Measurements from ENCODE around the gene RSPRY1. TPM values are rescaled to one million over a fixed set of nuclear protein-coding genes. Genes with fewer than 3 reads are reported as not detected.
"Not testable (repeated sequence)": the region's sequence is repeated elsewhere in the genome, so short reads cannot be mapped to it uniquely, and the experiment has no call there.

RSPRY1 gene
- total and polyA plus RNA-seq, 2 experiments from 2014 or later, result 39.1 to 42.7 TPM

DNA sequence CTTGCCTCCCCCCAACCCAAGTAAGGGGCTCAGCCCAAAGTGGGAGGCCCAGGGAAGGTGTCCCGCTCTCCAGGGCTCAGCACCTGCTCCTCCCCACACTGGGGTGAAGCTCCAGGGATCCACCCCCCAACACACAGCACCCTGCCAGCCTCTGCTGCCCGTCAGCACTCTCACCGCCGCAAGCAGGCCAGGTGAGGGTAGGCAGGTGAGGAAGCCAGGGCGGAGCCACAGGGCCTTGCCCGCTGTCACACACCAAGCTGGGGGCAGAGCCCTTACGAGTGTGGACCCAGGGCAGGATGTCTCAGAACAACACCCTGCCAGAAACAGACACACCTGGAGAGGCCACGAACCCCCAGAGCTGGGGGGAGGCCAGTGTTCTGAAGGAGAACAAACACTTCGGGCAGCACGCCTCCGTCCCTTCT is 78.8 kb downstream of the RSPRY1 start:
- Histone ChIP-seq H4K20me1 (ENCODE audit: insufficient read depth) (no peaks in the 10 kb centered on the region), H3K4me1 (ENCODE audit: insufficient read depth) (peaks cover 7% of the 10 kb centered on the region), H3F3A (ENCODE audit: insufficient read depth) (no peaks in the 10 kb centered on the region), H2AFZ (no peak overlapping the region), H3K27ac (no peak overlapping the region), H3K4me3 (no peak overlapping the region), H3K79me2 (ENCODE audit: insufficient read depth) (no peaks in the 10 kb centered on the region), H3K9ac (no peak overlapping the region), H3K9me3 (ENCODE audit: low read depth) (no peaks in the 10 kb centered on the region), H3K36me3 (ENCODE audit: low read depth) (no peaks in the 10 kb centered on the region), H3K9me2 (ENCODE audit: insufficient read depth) (no peaks in the 10 kb centered on the region), H3K27me3 (replicated peaks; ENCODE audit: insufficient read depth) (0 out of 2 replicates have a peak, but pooled peaks cover 3% of the 10 kb centered on the region), H3K4me2 (ENCODE audit: unreplicated experiment) (no peak overlapping the region)
- no peak for TF ChIP-seq EZH2phosphoT487 (IDR thresholded peaks at IDR 0.05; ENCODE audit: insufficient read depth, low read depth)
- no peak for TF ChIP-seq EZH2 (IDR thresholded peaks at IDR 0.05; ENCODE audit: insufficient read depth, poor library complexity, severe bottlenecking)
- 91 to 92% methylated on average over 11 of the region's 11 CpGs for WGBS, 2 experiments (ENCODE audit: low coverage in 1 of 2, low lambda C conversion rate in 2 of 2, missing lambda C conversion rate in 2 of 2)
- in situ Hi-C loops (cut with MboI), result no loop called here
- DNase-seq, result no peak

GRCh38 chr16:57265850-57266530 is 79.9 kb downstream of the RSPRY1 start:
- 25 to 29% methylated on average over 16 of the region's 16 CpGs for WGBS, 2 experiments (ENCODE audit: low coverage in 1 of 2, low lambda C conversion rate in 2 of 2, missing lambda C conversion rate in 2 of 2)
- DNase-seq, result peak; percentile 58
- in situ Hi-C loops (cut with MboI), result no loop called here
- no peak overlapping the region for H3K9ac ChIP-seq
- no peaks in the 10 kb centered on the region for H3K9me3 ChIP-seq (ENCODE audit: low read depth)
- H3K4me1 ChIP-seq (ENCODE audit: insufficient read depth), result no peaks in the 10 kb centered on the region
- no peak overlapping the region for H3K4me2 ChIP-seq (ENCODE audit: unreplicated experiment)
- no peaks in the 10 kb centered on the region for H3K9me2 ChIP-seq (ENCODE audit: insufficient read depth)
- TF ChIP-seq EZH2 (IDR thresholded peaks at IDR 0.05; ENCODE audit: insufficient read depth, poor library complexity, severe bottlenecking) (no peak), EZH2phosphoT487 (IDR thresholded peaks at IDR 0.05; ENCODE audit: insufficient read depth, low read depth) (no peak)
- H3K27me3 ChIP-seq (replicated peaks; ENCODE audit: insufficient read depth), result 0 out of 2 replicates have a peak, but pooled peaks cover 3% of the 10 kb centered on the region
- no peaks in the 10 kb centered on the region for H3F3A ChIP-seq (ENCODE audit: insufficient read depth)
- H2AFZ ChIP-seq, result no peak overlapping the region; the same call in 1 of the 2 replicates
- H4K20me1 ChIP-seq (ENCODE audit: insufficient read depth), result no peaks in the 10 kb centered on the region
- H3K36me3 ChIP-seq (ENCODE audit: low read depth), result no peaks in the 10 kb centered on the region
- no peaks in the 10 kb centered on the region for H3K79me2 ChIP-seq (ENCODE audit: insufficient read depth)
- H3K27ac ChIP-seq, result no peak overlapping the region
- H3K4me3 ChIP-seq, result no peak overlapping the region

GRCh38 chr16:57266531-57267260 is 80.6 kb downstream of the RSPRY1 start:
- H3K9ac ChIP-seq, result no peak overlapping the region
- no peak overlapping the region for H2AFZ ChIP-seq
- DNase-seq, result no peak
- TF ChIP-seq EZH2phosphoT487 (IDR thresholded peaks at IDR 0.05; ENCODE audit: insufficient read depth, low read depth) (no peak), EZH2 (IDR thresholded peaks at IDR 0.05; ENCODE audit: insufficient read depth, poor library complexity, severe bottlenecking) (no peak)
- no peaks in the 10 kb centered on the region for H3K9me2 ChIP-seq (ENCODE audit: insufficient read depth)
- H3K36me3 ChIP-seq (ENCODE audit: low read depth), result no peaks in the 10 kb centered on the region
- H4K20me1 ChIP-seq (ENCODE audit: insufficient read depth), result no peaks in the 10 kb centered on the region
- H3K9me3 ChIP-seq (ENCODE audit: low read depth), result no peaks in the 10 kb centered on the region
- H3K4me2 ChIP-seq (ENCODE audit: unreplicated experiment), result no peak overlapping the region
- no peaks in the 10 kb centered on the region for H3K79me2 ChIP-seq (ENCODE audit: insufficient read depth)
- H3K27me3 ChIP-seq (replicated peaks; ENCODE audit: insufficient read depth), result 0 out of 2 replicates have a peak, but pooled peaks cover 3% of the 10 kb centered on the region
- in situ Hi-C loops (cut with MboI), result no loop called here
- H3K4me3 ChIP-seq, result no peak overlapping the region
- H3K27ac ChIP-seq, result no peak overlapping the region
- H3K4me1 ChIP-seq (ENCODE audit: insufficient read depth), result no peaks in the 10 kb centered on the region
- no peaks in the 10 kb centered on the region for H3F3A ChIP-seq (ENCODE audit: insufficient read depth)
- WGBS, 2 experiments (ENCODE audit: low coverage in 1 of 2, low lambda C conversion rate in 2 of 2, missing lambda C conversion rate in 2 of 2), result 65 to 72% methylated on average over 6 of the region's 6 CpGs

- H3K4me1 ChIP-seq (ENCODE audit: insufficient read depth); H3K79me2 ChIP-seq (ENCODE audit: insufficient read depth); H3K27me3 ChIP-seq (replicated peaks; ENCODE audit: insufficient read depth); H4K20me1 ChIP-seq (ENCODE audit: insufficient read depth); H2AFZ ChIP-seq; H3K27ac ChIP-seq; H3K9me3 ChIP-seq (ENCODE audit: low read depth); in situ Hi-C loops (cut with MboI); H3K4me3 ChIP-seq; H3F3A ChIP-seq (ENCODE audit: insufficient read depth); H3K9me2 ChIP-seq (ENCODE audit: insufficient read depth); DNase-seq; H3K9ac ChIP-seq; H3K36me3 ChIP-seq (ENCODE audit: low read depth); H3K4me2 ChIP-seq (ENCODE audit: unreplicated experiment): not testable (repeated sequence)
- whole genome bisulfite sequencing, 2 experiments (ENCODE audit: low coverage in 1 of 2, low lambda C conversion rate in 2 of 2, missing lambda C conversion rate in 2 of 2), result 89 to 92% methylated on average over 2 of the region's 2 CpGs
Measured at GRCh38 chr16:57267343-57267742, 81.2 kb downstream of the RSPRY1 start.

All from GM23248 (cell line).